NOMO-1 (cell line): Measurements from ENCODE around the gene JAKMIP3.
"Not testable (repeated sequence)": the region's sequence is repeated elsewhere in the genome, so short reads cannot be mapped to it uniquely, and the experiment has no call there.

ENCODE experiments used
- DNase-seq, 2 experiments: peaks; one replicate each; lab custom pipeline; 2025; ENCODE audit not compliant: unreplicated experiment in 2 of 2; lab: John Stamatoyannopoulos, UW

The JAKMIP3 gene

GRCh38 chr10:132064082-132064755, 1.5 kb upstream of the JAKMIP3 start:
- no peak for DNase-seq

- no peak for DNase-seq
Observed at GRCh38 chr10:132064771-132065437, 842 bp upstream of the JAKMIP3 start.

GRCh38 chr10:132066186-132066585, 440 bp downstream of the JAKMIP3 start:
- DNase-seq = no peak

GRCh38 chr10:132066812-132067211, 1.1 kb downstream of the JAKMIP3 start:
- no peak for DNase-seq

GRCh38 chr10:132068431-132069121, 2.8 kb downstream of the JAKMIP3 start:
- no peak for DNase-seq

- DNase-seq = no peak
Observed at GRCh38 chr10:132069122-132069848, 3.5 kb downstream of the JAKMIP3 start.

GRCh38 chr10:132069849-132070182, 4.1 kb downstream of the JAKMIP3 start:
- no peak for DNase-seq

- no peak for DNase-seq
Observed at GRCh38 chr10:132070724-132071123, 5.0 kb downstream of the JAKMIP3 start.

GRCh38 chr10:132071667-132072066, 5.9 kb downstream of the JAKMIP3 start:
- DNase-seq = no peak

GRCh38 chr10:132075909-132076577, 10.3 kb downstream of the JAKMIP3 start:
- DNase-seq = no peak

- DNase-seq = no peak
Observed at GRCh38 chr10:132076578-132077081, 10.9 kb downstream of the JAKMIP3 start.

GRCh38 chr10:132077091-132077490, 11.3 kb downstream of the JAKMIP3 start:
- DNase-seq = no peak

- no peak for DNase-seq
Observed at GRCh38 chr10:132078746-132079345, 13.1 kb downstream of the JAKMIP3 start.

- not testable (repeated sequence) for DNase-seq
Observed at GRCh38 chr10:132084384-132084783, 18.6 kb downstream of the JAKMIP3 start.

- DNase-seq = not testable (repeated sequence)
Observed at GRCh38 chr10:132093236-132093635, 27.5 kb downstream of the JAKMIP3 start.

GRCh38 chr10:132094581-132095234, 29.0 kb downstream of the JAKMIP3 start:
- DNase-seq = no peak

GRCh38 chr10:132095403-132096113, 29.8 kb downstream of the JAKMIP3 start:
- no peak for DNase-seq

GRCh38 chr10:132096223-132096622, 30.5 kb downstream of the JAKMIP3 start:
- no peak for DNase-seq

- DNase-seq = no peak
Observed at GRCh38 chr10:132096863-132097478, 31.2 kb downstream of the JAKMIP3 start.
